Sciatic nerve (tissue), 1 donor: ENCODE results near the gene RDH11. TPM values are rescaled to one million over a fixed set of nuclear protein-coding genes. Genes with fewer than 3 reads are reported as not detected.

Source experiments
- total RNA-seq: library from RNA; stranded (reverse); fragmentation: NEBNext Ultra II Directional; extraction: Animal tissue kit (Norgen Biotek cat#: 25700); gene quantifications from one replicate; pipeline ENCODE4 v1.2.1, GENCODE V29; 2021
- donor health status: DM: no; HTN: no; CAD: no.

RDH11 gene
- total RNA-seq, 1 donor from 2014 or later: 46.1 TPM

Other genes starting within 250 kb of the RDH11 start
- gene TMEM229B, start 207.0 kb downstream of the RDH11 start, total RNA-seq: 2.9 TPM
- gene PLEKHH1, start 162.5 kb downstream of the RDH11 start, total RNA-seq: 6.1 TPM
- gene PIGH, start 95.5 kb downstream of the RDH11 start, total RNA-seq: 21.6 TPM
- gene ARG2, start 75.8 kb downstream of the RDH11 start, total RNA-seq: 2.8 TPM
- 111 TPM for gene VTI1B, start 21.1 kb downstream of the RDH11 start, total RNA-seq
- not detected for gene RDH12, start 6.1 kb upstream of the RDH11 start, total RNA-seq
- gene ZFYVE26, start 120.8 kb upstream of the RDH11 start, total RNA-seq: 31.9 TPM
- gene RAD51B, start 124.0 kb upstream of the RDH11 start, total RNA-seq: 30.4 TPM